NCI-H446 treated with DMSO at 0.1 percent for 48 hours (cell line): ENCODE measurements around the gene SNRNP200.
"Not testable (repeated sequence)": the region's sequence is repeated elsewhere in the genome, so short reads cannot be mapped to it uniquely, and the experiment has no call there.

Source experiments
- DNase-seq: peaks from one replicate; lab custom pipeline; 2025; lab: John Stamatoyannopoulos, UW

Gene SNRNP200

DNA sequence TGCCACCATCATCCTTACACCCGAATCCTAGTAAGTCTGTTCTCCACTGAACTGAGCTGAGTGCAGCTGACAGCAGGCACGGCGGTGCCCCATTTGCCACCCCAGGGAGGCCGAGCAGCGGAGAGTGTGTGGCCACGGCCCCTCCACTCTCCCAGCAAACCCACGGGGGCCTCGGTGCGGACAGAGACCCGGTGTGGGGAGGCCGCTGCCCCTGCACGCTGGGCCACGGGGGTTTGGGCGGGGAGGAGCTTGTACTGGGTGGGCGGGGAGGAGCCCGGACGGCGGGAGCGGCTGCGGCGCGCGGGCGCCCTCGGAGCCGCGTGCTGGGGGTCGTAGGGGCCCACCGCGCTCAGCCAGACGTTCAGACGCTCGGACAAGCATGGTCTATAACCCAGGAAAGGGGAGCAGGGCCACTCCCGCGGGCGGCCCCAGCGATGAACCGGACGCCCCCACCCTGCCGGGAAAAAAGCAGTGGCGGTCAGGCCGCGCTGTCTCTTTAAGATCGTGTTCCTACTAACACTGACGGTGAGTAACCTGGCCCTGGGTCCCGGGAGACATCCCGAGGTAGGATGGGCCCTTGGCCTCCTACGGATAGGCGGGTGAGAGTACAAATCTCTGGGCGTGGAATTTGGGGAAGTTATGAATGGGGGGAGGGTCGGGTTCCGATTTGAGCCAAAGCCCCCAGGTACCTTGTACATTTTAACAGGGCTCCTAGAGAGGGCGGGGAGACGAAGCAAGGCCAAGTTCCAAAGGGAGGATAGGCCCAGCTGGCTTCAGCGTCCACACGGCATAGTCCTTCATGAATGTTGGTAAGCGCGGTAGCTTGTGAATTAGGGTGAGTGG lies 19.9 kb upstream of the SNRNP200 start, which contains the start of gene ITPRIPL1:
Gene ITPRIPL1, plus strand, starts transcription at position 277 of the 843 bp plus-strand sequence. Its CDS starts 523 bp downstream, at position 800.
- no peak for DNase-seq

DNA sequence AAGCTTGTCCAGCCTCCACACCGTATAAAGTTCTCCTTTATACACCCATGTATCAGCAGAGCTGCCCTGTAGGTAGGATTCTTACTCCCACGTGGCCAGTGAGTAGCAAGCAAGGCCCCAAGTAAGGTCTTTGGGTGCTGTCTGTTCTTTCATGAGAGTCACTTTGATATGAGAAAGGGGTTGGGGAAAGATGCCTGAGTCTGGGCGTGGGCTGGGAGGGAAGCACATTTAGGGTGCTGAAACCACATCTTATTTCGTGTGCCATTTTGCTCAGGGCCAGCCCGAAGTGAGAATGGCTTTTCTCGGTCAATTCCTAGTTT lies 19.3 kb upstream of the SNRNP200 start:
- no peak for DNase-seq

DNA sequence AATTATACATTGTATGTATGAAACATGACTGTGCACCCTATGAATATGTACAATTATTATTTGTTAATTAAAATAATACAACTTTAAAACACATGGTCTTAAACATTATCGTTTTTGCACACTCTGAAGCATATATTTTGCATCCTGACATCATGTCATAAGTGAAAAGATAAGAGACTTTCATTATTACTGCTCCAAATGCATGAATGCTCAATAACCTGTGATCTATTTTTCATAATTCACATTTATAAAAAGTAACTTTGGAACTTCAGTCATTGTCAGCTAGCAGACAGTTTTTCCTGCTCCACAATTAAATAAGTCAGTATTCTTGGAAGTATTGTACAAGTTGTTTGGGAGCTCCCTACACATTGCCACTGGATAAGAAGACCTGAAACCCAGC lies 18.5 kb upstream of the SNRNP200 start:
- no peak for DNase-seq

DNA sequence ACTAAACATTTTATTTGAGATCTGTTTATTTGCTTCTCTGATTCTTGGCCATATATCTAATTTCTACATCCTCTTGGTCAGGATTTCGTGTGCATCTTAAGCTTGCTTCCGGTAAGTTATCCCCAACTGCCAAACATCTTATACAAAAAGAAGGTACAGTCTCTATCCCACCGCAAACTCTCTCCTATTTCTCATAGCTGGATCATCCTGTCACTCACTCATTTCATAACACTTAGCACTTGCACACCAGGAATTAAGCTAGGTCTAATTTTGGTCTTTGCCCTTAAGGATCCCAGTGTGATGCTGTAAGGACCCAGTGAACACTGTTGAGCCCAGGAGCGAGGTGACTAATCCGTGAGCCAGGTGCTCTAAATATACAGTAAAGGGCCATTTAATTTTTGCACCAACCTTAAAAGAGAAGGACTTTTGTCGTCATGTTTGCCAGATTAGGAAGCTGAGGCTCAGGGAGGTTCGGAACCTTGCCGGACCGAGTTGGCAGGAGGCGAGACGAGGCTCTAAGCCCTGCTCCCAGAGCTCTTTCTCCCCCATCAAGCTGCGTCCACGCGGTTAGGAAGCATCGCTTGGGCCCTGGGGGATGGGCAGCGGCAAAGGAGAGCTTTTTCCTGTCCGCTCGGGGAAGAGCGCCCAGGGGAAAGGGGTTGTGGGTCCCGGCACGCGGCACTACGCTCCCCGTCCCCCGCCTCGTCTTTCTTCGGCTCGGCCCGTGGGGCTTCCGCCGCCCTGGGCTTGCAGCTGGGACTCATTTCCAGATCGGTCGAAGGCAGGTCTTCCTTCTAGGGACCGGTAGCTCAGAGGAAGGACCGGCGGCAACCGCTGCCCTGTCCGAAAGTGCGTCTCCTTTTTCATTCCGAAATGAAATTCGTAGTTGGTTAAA lies 15.6 kb upstream of the SNRNP200 start:
- DNase-seq = no peak

DNA sequence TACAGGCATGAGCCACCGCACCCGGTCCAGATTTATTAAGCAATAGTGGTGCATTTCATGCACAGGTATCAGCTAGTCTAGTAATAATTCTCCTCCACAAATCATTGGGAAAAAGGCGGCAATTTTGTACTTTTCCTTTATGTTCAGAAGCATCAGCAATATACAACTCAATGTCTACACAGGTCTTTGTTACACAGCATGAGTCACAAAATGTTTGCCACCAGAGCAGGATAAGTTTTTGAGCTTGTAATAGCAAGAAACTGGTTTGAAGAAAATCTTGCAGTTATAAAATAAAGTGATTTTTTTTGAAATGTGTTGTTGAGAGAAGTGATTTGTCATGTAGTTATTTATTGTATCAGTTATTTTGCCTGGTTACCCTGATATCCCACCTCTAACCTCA lies 15.0 kb upstream of the SNRNP200 start:
- no peak for DNase-seq

DNA sequence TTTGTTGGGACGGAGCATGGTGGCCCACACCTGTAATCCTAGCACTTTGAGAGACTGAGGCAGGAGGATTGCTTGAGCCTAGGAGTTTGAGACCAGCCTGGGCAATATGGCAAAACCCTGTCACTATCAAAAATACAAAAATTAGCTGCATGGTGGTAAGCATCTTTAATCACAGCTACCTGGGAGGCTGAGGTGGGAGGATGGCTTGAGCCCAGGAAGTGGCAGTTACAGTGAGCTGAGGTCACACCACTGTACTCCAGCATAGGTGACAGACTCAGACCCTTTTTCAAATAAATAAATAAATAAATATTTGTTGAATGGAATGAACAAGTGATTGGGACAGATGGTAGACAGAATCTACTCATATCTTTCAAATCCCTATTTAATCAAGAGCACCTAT lies 14.1 kb upstream of the SNRNP200 start:
- DNase-seq = no peak

DNA sequence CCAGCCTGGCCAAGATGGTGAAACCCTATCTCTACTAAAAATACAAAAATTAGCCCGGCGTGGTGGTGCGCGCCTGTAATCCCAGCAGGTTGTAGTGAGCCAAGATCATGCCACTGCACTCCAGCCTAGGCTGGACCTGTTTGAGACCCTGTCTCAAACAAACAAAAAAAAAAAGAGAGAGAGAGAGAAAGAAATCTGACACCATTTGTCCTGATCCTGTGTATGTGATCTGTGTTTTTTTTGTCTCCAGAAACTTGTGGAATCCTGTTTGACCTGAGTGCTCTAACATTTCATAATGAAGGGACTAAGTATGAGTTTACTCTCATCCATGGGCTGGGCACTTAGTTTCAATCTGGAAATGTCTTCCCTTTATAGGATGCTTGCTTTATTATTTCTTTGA lies 13.4 kb upstream of the SNRNP200 start:
- no peak for DNase-seq

DNA sequence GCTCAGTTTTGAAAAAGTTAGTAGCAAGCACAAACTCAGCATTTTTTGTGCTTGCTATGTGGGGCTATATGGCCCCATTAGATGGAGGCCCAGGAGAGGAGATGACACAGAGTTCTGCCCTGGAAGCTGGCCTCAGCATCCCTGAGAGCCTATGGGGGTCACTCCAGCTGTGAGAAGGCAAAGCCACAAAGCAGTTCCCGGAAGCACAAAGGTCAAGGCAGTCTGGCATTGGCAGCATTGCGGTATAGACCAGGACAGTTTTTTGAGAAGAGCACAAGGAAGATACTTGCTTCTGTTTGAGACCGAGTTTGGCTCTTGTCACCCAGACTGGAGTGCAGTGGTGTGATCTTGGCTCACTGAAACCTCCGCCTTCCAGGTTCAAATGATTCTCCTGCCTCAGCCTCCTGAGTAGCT lies 12.2 kb upstream of the SNRNP200 start:
- DNase-seq = no peak

DNA sequence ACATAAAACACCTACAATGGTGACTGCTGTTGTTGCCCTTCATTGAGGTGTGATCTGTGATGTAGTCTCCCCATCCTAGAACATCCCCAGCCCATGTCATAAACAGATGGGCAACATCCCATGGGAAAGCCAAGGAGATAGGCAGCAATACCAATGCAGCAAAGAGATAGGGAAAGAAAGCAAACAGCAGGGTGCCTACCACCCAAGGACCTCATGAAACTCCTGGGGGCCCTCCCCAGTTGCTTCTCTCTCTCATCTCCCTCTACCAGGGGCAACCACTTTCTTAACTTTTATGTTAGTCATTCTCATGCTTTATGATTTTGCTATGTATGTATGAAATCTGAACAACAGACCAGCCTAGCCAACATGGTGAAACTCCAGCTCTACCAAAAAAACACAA lies 11.7 kb upstream of the SNRNP200 start:
- no peak for DNase-seq

DNA sequence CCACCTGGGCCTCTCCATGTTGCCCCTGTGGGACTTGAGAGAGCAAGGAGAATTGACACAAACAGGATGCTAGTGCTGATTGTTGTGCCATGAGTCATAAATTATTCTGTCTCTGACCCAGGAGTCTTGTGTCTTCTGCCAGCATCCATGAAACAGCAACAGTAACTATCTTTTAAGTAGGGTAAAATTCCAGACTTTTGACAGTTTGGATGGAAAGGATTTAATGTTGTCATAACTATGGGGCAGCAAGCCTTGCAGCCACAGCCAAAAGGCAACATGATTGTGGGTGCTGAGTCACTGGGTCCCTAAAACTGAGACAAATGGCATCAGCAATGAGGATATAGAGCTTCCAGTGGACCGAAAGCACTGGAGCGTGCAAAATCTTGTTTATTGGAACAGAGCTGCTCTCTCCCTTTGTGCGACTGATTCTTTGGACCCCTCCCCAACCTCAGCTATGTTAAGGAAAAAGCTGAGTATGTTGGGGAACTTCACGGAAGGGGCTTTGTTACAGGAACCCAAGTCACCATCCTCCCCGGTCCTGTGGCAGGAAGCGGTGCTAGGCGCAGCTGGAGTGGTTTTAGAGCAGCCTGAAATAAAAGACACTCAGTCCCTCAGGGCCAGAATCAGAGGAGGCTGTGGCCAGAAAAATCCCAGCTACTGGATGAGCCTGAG lies 10.2 kb upstream of the SNRNP200 start:
- no peak for DNase-seq

DNA sequence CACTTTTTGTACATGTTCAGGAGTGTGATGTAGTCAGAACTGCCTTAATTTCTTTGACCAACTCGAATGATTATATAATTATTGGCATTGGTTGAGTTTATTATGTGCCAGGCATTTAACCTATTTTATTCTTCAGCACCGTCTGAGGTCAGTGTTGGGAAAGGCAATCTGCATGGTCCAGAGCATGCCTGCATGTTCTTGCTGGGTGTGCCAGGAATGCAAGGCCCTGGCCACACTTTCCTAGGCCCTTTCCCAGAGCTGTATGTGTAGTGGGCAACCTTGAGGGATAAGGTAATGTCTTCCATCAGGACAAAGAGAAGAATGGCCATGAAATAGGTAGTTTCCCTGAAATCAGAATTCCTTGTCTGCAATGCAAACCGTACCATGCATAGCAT lies 9.7 kb upstream of the SNRNP200 start:
- DNase-seq = no peak

DNA sequence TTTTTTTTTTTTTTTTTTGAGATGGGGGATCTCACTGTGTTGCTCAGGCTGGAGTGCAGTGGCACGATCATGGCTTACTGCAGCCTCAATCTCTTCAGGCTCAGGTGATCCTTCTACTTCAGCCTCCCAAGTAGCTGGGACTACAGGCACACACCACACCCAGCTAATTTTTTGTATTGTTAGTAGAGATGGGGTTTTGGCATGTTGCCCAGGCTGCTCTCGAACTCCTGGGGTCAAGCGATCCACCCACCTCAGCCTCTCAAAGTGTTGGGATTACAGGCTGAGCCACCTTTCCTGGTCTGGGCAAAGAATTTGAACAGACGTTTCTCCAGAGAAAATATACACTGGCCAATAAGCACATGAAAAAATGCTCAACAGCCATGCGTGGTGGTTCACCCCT lies 2.9 kb upstream of the SNRNP200 start:
- no peak for DNase-seq

DNA sequence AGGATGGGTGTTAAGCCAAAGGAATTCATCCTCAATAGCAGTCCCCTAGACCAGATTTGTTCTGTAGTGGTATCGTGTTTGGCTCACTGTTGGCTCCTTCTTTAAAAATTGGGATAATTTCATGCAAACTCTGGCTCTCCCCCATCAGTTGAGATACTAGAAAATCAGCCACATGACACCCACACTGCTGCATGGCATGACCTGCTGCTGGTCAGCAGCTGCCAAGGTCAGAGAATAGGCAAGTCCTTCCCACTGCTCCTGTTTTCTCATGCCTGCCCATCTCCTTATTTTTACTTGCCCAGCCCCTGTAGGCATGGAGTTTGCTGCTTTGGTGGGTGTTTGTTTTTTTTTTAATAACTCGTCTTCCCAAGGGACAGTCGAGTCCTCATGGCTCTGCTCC lies 1.0 kb upstream of the SNRNP200 start:
- DNase-seq = no peak

DNA sequence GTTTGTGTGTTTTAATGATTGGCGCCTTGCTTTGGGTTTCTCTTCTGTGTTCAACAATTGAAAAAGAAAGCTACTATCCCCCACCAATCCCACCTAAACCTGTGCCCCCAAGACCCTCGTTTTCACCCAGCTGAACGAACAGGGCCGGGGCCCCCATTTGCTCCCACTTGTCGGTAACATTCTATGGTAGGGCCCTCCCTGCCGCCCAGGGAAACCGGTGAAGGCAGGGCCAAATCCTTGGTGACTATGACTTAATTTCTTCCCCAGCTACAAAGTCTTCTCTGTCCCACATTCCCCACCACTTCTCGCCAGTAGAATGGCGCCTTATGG lies 598 bp upstream of the SNRNP200 start:
- DNase-seq = no peak

DNA sequence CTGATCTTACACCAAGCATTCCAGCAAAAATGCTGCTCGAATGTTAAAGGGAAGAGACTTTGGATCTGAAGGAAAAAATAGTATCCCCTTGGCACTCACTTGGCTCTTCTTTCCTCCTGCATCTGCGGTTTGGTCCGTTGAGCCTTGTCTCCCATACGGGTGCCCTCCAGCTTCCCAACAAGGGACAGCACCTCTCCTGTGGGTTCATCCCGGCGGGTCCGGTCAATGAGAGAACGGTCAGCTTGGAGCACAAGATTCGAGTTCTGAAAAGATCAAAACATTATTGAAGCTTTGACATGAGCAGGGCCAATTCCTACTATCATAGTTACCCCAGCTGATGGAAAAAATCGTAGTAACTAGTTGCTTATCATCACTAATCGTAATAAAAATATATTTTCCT lies 740 bp downstream of the SNRNP200 start:
- no peak for DNase-seq

DNA sequence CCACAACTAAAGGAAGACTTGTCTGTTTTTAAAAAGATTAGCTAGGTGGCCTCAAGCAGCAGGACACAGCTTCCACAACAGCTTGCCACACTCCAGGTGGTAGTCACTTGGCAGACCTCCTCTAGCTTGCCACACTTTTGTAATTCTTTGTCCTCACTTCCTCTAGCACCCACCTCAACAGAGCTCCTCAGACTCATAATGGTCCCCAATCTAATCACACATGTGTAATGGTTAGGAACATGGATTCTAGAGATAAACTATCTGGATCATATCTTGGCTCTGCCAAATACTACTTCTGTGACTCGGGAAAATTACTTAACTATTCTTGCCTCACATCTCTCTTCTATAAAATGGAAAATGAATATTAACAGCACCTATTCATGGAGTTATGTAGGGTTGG lies 3.5 kb downstream of the SNRNP200 start:
- DNase-seq = no peak

DNA sequence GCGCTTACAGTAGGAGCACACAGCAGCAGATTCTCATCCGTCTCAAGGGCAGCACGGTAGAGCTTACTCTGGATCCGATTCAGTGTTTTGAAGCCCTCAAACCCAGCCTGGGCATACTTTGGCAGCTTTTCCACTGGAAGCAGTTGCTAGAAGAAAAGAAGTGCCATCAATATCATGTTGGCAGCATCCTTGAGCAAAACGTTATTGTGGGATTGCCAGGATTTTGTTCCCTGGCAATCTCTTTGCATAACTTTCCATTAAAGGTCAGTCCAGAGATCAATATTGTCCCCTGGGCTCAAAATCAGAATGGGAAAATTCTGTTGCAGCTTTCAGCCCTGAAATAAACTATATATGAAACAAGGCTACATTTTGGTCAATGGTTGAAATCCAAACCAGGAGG lies 8.4 kb downstream of the SNRNP200 start:
- DNase-seq = no peak

DNA sequence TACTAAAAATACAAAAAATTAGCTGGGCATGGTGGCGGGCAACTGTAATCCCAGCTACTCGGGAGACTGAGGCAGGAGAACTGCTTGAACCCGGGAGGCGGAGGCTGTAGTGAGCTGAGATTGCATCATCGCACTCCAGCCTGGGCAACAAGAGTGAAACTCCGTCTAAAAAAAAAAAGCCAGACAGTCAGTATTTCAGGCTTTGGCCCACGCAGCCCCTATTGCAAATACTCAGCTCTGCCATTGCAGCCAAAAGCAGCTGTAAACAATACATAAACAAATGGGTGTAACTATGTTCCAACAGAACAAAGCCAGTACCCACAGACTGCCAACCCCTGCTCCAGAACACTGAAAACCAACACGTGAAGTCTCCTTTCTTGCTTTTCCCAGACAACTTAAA lies 11.1 kb downstream of the SNRNP200 start:
- not testable (repeated sequence) for DNase-seq

DNA sequence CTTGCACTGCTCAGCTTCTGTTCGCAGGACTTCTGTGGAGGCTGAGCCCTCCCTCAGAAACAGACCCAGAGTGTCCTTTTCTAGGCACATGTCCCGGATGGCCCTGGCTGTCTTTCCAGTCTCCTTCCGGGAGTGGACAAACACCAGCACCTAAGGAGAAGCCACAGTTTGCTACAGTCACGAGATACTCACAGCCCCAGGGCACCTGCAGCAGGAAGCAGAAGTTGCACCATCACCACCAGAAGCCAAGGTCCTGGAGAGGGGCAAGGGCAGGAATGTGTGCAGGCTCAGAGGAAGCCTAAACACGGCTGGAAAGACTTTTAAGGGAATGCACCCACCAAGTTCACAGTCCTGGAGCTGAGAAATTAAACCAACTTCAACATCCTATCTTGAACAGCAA lies 13.6 kb downstream of the SNRNP200 start:
- no peak for DNase-seq

DNA sequence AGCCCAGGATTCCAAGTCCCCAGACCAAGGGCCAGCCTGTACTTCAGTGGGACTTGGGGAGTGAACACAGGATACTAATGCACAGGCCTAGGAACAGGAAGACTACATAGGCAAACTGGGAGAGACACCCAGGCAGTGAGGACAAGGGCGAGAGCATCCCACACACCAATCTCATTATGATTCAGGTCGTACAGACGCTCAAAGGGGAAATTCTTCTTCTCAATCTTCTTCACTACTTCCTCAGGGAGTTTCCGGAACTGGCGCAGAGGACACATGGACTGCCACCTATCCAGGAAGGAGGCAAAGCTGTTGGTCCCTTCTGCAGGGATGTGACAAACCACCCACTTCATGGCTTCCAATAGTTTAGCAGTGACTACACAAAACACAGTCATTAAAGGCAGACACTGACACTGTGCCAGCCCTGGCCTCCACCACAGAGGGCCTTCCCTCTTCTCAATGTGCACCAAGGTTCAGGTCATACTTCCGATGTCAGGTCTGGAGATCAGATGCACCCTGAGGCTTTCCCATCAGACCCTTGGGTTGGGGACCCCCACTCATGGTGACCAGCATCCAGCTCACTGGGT lies 18.0 kb downstream of the SNRNP200 start:
- no peak for DNase-seq

DNA sequence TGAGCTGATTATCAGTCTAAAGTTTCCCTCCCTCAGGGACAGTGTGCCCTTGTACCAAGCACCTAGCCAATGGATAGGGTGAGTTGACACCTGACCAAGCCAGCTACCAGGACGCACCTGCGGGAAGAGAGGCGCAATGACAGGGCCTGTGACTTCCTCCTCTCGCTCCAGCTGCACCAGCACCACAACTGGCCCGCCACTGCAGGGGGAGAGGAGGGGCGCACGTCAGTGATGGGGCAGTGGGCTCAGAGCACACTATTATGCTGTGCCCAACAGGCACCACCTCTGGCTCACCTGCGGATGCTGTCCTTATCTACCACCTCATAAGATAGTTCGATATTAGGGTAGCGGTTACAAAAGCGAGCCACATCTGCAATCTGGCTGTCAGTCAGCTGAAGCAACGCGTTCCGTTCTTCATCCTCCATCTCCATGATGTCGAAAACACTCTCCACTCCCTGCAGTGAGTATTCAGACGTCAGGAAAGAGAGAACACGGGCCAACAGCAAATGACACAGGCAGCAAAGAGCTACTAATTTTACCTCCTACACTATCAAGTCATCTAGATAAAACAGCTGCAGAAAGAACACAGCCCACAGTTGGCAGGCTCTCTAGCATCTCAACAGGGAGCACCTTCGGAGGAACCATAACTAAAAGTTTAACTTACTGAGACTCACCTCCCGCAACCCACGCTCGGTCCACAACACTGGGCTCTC lies 28.4 kb downstream of the SNRNP200 start:
- DNase-seq = no peak
